ENCODE data around the gene PEDS1.

- no peak for TF ChIP-seq CTCF (IDR thresholded peaks at IDR 0.05)
- no peak for TF ChIP-seq POLR2A (IDR thresholded peaks at IDR 0.05)
Observed at GRCh38 chr20:50163570-50164317, 10.2 kb upstream of the PEDS1 start.
